H1 (cell line): ENCODE results near the gene PTPRCAP. TPM values are rescaled to one million over a fixed set of nuclear protein-coding genes. Genes with fewer than 3 reads are reported as not detected.
"Not testable (repeated sequence)": the region's sequence is repeated elsewhere in the genome, so short reads cannot be mapped to it uniquely, and the experiment has no call there.

Source experiments
- CTCF ChIA-PET: fragments of 300-600 bp; sonication (Branson Sonifier 250); formaldehyde crosslinking; loops from one replicate; lab custom pipeline; 2021; ENCODE audit not compliant: partially characterized antibody; lab: Charles Lee
- POLR2A ChIA-PET: fragments of 300-600 bp; sonication (Branson Sonifier 250); formaldehyde crosslinking; loops from one replicate; lab custom pipeline; 2021; ENCODE audit warnings: inconsistent platforms; ENCODE audit not compliant: partially characterized antibody; lab: Charles Lee
- DNase-seq, 2 experiments: peaks; one replicate each; pipeline versions ENCODE4 v3.0.0 to v3.0.0-alpha.2; 2010 to 2022; ENCODE audit warnings: low spot score in 2 of 2, low read depth in 1 of 2, mixed read lengths in 1 of 2
- FAIRE-seq: peaks from 2 replicates; lab custom pipeline; 2011; peaks lifted over from hg19 to GRCh38; lab: Jason Lieb, UNC
- H2AFZ ChIP-seq: 2 replicates; pipeline ENCODE4 v1.8.1; 2012; ENCODE audit warnings: low read length, inconsistent platforms
- H2AK5ac ChIP-seq: 2 replicates; pipeline ENCODE4 v1.6.1; 2013; ENCODE audit warnings: low read depth, low read length
- H2BK120ac ChIP-seq: replicated peaks from 2 replicates; pipeline ENCODE3; 2013; ENCODE audit warnings: low read depth, low read length, inconsistent platforms
- H2BK12ac ChIP-seq: 2 replicates; pipeline ENCODE4 v1.6.1; 2013; ENCODE audit warnings: low read depth, low read length
- H2BK15ac ChIP-seq: 2 replicates; pipeline ENCODE4 v1.6.1; 2013; ENCODE audit warnings: low read length
- H2BK20ac ChIP-seq: 2 replicates; pipeline ENCODE4 v1.6.1; 2013; ENCODE audit warnings: low read length
- H2BK5ac ChIP-seq: 2 replicates; pipeline ENCODE4 v1.6.1; 2013; ENCODE audit warnings: low read depth, low read length
- H3K14ac ChIP-seq: 2 replicates; pipeline ENCODE4 v1.6.1; 2013; ENCODE audit warnings: inconsistent platforms; ENCODE audit not compliant: insufficient read length
- H3K18ac ChIP-seq: 2 replicates; pipeline ENCODE4 v1.6.1; 2013; ENCODE audit warnings: low read length; ENCODE audit errors: extremely low read depth
- H3K23ac ChIP-seq: 2 replicates; pipeline ENCODE4 v1.6.1; 2013; ENCODE audit warnings: inconsistent platforms; ENCODE audit not compliant: insufficient read length
- H3K23me2 ChIP-seq: 2 replicates; pipeline ENCODE4 v1.6.1; 2013; ENCODE audit warnings: low read depth, low read length
- H3K27ac ChIP-seq: 2 replicates; pipeline ENCODE4 v1.6.1; 2011; ENCODE audit warnings: low read depth, low read length, inconsistent platforms
- H3K27me3 ChIP-seq, 4 experiments: replicated peaks in 1 of 4; 1 replicate in 1 of 4; 2 replicates in 3 of 4; pipeline versions ENCODE4 v1.6.1 to v1.8.1; 2011 to 2013; ENCODE audit warnings: low read length in 3 of 4, mild to moderate bottlenecking in 3 of 4, inconsistent platforms in 2 of 4, mixed read lengths in 2 of 4, moderate library complexity in 1 of 4; ENCODE audit not compliant: control insufficient read depth in 3 of 4, insufficient read depth in 3 of 4; ENCODE audit errors: extremely low read depth in 1 of 4
- H3K36me3 ChIP-seq, 4 experiments: 2 replicates each; pipeline versions ENCODE4 v1.6.1 to v1.8.1; 2011 to 2013; ENCODE audit warnings: mild to moderate bottlenecking in 4 of 4, low read length in 3 of 4, moderate library complexity in 2 of 4, control low read depth in 1 of 4, inconsistent platforms in 1 of 4; ENCODE audit not compliant: insufficient read depth in 4 of 4, control insufficient read depth in 2 of 4
- H3K4ac ChIP-seq: replicated peaks from 2 replicates; pipeline ENCODE3; 2013; ENCODE audit warnings: low read length, low read depth, mixed read lengths, inconsistent platforms; ENCODE audit not compliant: insufficient read length
- H3K4me1 ChIP-seq, 4 experiments: replicated peaks in 1 of 4; 1 replicate in 1 of 4; 2 replicates in 3 of 4; pipeline versions ENCODE4 v1.6.1 to v1.8.1; 2011 to 2013; ENCODE audit warnings: low read length in 3 of 4, inconsistent platforms in 2 of 4, mixed read lengths in 1 of 4; ENCODE audit not compliant: insufficient read depth in 4 of 4, control insufficient read depth in 3 of 4
- H3K4me2 ChIP-seq, 2 experiments: 2 replicates each; pipeline versions ENCODE4 v1.6.1 to v1.8.1; 2011 to 2013; ENCODE audit warnings: low read depth in 2 of 2, low read length in 2 of 2, control low read depth in 1 of 2, inconsistent platforms in 1 of 2, mild to moderate bottlenecking in 1 of 2; ENCODE audit not compliant: insufficient read depth in 1 of 2
- H3K4me3 ChIP-seq, 4 experiments: fragments of 200-600, 300-600 bp in 1 of 4; sonication (generic), shearing (Covaris generic), sonication (Bioruptor Twin) in 1 of 4; 2 replicates each; pipeline versions ENCODE4 v1.5.1 to v1.8.1; 2011 to 2016; ENCODE audit warnings: low read length in 4 of 4, low read depth in 3 of 4, control low read depth in 2 of 4, inconsistent platforms in 2 of 4, mild to moderate bottlenecking in 2 of 4, mixed read lengths in 1 of 4, moderate library complexity in 1 of 4; ENCODE audit not compliant: insufficient read depth in 2 of 4; ENCODE audit errors: extremely low read depth in 1 of 4
- H3K56ac ChIP-seq: replicated peaks from 2 replicates; pipeline ENCODE3; 2013; ENCODE audit warnings: low read depth, mild to moderate bottlenecking, mixed read lengths, low read length, inconsistent platforms; ENCODE audit not compliant: insufficient read length
- H3K79me1 ChIP-seq: 2 replicates; pipeline ENCODE4 v1.6.1; 2013; ENCODE audit warnings: low read depth, low read length, control low read depth
- H3K79me2 ChIP-seq, 2 experiments: 2 replicates each; pipeline versions ENCODE4 v1.6.1 to v1.8.1; 2012 to 2013; ENCODE audit warnings: low read length in 2 of 2, mild to moderate bottlenecking in 2 of 2, inconsistent platforms in 1 of 2; ENCODE audit not compliant: insufficient read depth in 2 of 2, control insufficient read depth in 1 of 2
- H3K9ac ChIP-seq, 4 experiments: replicated peaks in 1 of 4; 1 replicate in 1 of 4; 2 replicates in 3 of 4; pipeline versions ENCODE4 v1.6.1 to v1.8.1; 2011 to 2013; ENCODE audit warnings: low read depth in 3 of 4, low read length in 3 of 4, control low read depth in 2 of 4, mild to moderate bottlenecking in 2 of 4, moderate library complexity in 2 of 4, inconsistent platforms in 1 of 4; ENCODE audit errors: extremely low read depth in 1 of 4
- H3K9me3 ChIP-seq, 2 experiments: 2 replicates each; pipeline versions ENCODE4 v1.6.1 to v1.8.1; 2012 to 2013; ENCODE audit warnings: mild to moderate bottlenecking in 2 of 2, moderate library complexity in 2 of 2, control low read depth in 1 of 2, inconsistent platforms in 1 of 2, low read depth in 1 of 2, low read length in 1 of 2, mixed read lengths in 1 of 2; ENCODE audit not compliant: insufficient read depth in 2 of 2
- H4K20me1 ChIP-seq, 2 experiments: replicated peaks in 1 of 2; 2 replicates each; pipeline versions ENCODE3 to v1.8.1; 2011 to 2013; ENCODE audit warnings: inconsistent platforms in 2 of 2, low read length in 2 of 2, mild to moderate bottlenecking in 1 of 2; ENCODE audit not compliant: insufficient read depth in 2 of 2, control insufficient read depth in 1 of 2
- H4K5ac ChIP-seq: 2 replicates; pipeline ENCODE4 v1.6.1; 2013; ENCODE audit warnings: low read length, low read depth, mixed read lengths, inconsistent platforms; ENCODE audit not compliant: insufficient read length
- H4K8ac ChIP-seq: 2 replicates; pipeline ENCODE4 v1.8.0; 2013; ENCODE audit warnings: mild to moderate bottlenecking, moderate library complexity, low read length, inconsistent platforms; ENCODE audit not compliant: insufficient read depth; ENCODE audit errors: extremely low read depth
- H4K91ac ChIP-seq: replicated peaks from 2 replicates; pipeline ENCODE3; 2013; ENCODE audit warnings: low read length, mixed read lengths, inconsistent platforms; ENCODE audit not compliant: insufficient read length
- WGBS, 2 experiments: shearing (Covaris generic) in 1 of 2; methylation state at CpG; one replicate each; pipeline versions ENCODE4 v1.1.6 to v1.1.7; 2013 to 2015; ENCODE audit warnings: low lambda C conversion rate in 2 of 2, mixed read lengths in 2 of 2, inconsistent platforms in 1 of 2, low coverage in 1 of 2, missing lambda C conversion rate in 1 of 2; ENCODE audit not compliant: insufficient replicate concordance in 2 of 2, insufficient coverage in 1 of 2, insufficient read length in 1 of 2; ENCODE audit errors: extremely low coverage in 1 of 2, missing lambda C conversion rate in 1 of 2; 5-methylcytosine and 5-hydroxymethylcytosine counted together
- polyA plus RNA-seq, 7 experiments: library from polyadenylated mRNA; depleted of rRNA in 3 of 7; stranded (reverse) in 5 of 7; unstranded in 2 of 7; fragments of >200 nt in 5 of 7; fragments of 200-250 nt in 2 of 7; gene quantifications; 1 replicate in 5 of 7; 2 replicates in 1 of 7; 4 replicates in 1 of 7; pipeline versions ENCODE4 v1.2.1 to v1.2.3, GENCODE V29; 2011 to 2013; ENCODE audit warnings: missing spikeins in 2 of 7, mixed read lengths in 2 of 7
- total RNA-seq: library from RNA; stranded (reverse); fragmentation: NEBNext Ultra II Directional; extraction: Animal tissue kit (Norgen Biotek cat#: 25700); gene quantifications from 2 replicates; pipeline ENCODE4 v1.2.1, GENCODE V29; 2021

Gene PTPRCAP
- total and polyA plus RNA-seq, 2 of the 8 experiments (the other 6 are each of a cell fraction or from before 2014, with no cell fraction given): 0.78 to 6.7 TPM

- H3K14ac ChIP-seq, H3K79me1 ChIP-seq, H2BK20ac ChIP-seq, H3K79me2 ChIP-seq, H3K18ac ChIP-seq, DNase-seq, H3K56ac ChIP-seq, H3K27me3 ChIP-seq, H3K4me1 ChIP-seq, H3K23ac ChIP-seq, H3K9me3 ChIP-seq, FAIRE-seq, H3K23me2 ChIP-seq, H2AK5ac ChIP-seq: not testable (repeated sequence)
- H3K4me2 ChIP-seq: peak overlapping the region; percentile 55 to 84
- peaks cover 6 to 20% (median 18%) of the 10 kb centered on the region in 4 experiments; a peak in 6 of 8 replicates for H3K36me3 ChIP-seq
- H2BK5ac ChIP-seq: peak overlapping the region; percentile 94
- H3K4me3 ChIP-seq: peak overlapping the region in 3 of 4 experiments; percentile 27 to 52 (median 32); a peak in 3 of 8 replicates
- H2BK12ac ChIP-seq: 0 out of 2 replicates have a peak overlapping the region, but pooled peaks have one; percentile 39
- peak overlapping the region; percentile 68; the same call in 1 of the 2 replicates for H3K27ac ChIP-seq
- peak overlapping the region; percentile 89; the same call in 1 of the 2 replicates for H4K8ac ChIP-seq
- H4K91ac ChIP-seq: peak overlapping the region; percentile 84
- peak overlapping the region; percentile 100 for H3K4ac ChIP-seq
- H2AFZ ChIP-seq: peak overlapping the region; percentile 98; the same call in 1 of the 2 replicates
- peak overlapping the region; percentile 94 for H4K5ac ChIP-seq
- ChIA-PET POLR2A (interaction anchor here (0.8 to 4.3 kb wide), 16 partner anchors 9 to 82 kb away, joined by 3 to 31 read pairs (median 6); partner anchors contain the start of genes PTPRCAP, RAD9A and RPS6KB2), CTCF (interaction anchor here (0.7 to 4.9 kb wide), 24 partner anchors 11 to 117 kb away, joined by 3 to 25 read pairs (median 5); partner anchors contain the start of genes POLD4, RAD9A and RPS6KB2)
- peak overlapping the region; percentile 82 for H2BK120ac ChIP-seq
- 82% methylated on average over 19 of the region's 19 CpGs; no CpG with 5 or more reads in 1 of the 2 experiments for WGBS, 2 experiments
- peaks cover 0 to 10% of the 10 kb centered on the region in 2 experiments for H4K20me1 ChIP-seq
- peak overlapping the region; percentile 97; the same call in 1 of the 2 replicates for H2BK15ac ChIP-seq
- peak overlapping the region in 2 of 4 experiments; percentile 25 to 47; a peak in 3 of 7 replicates for H3K9ac ChIP-seq
Measured at GRCh38 chr11:67402192-67402839, 35.2 kb downstream of the PTPRCAP start.
